Glutamatergic neuron (in vitro differentiated cells): ENCODE results near the gene DGKI. TPM values are rescaled to one million over a fixed set of nuclear protein-coding genes. Genes with fewer than 3 reads are reported as not detected.

ENCODE experiments used
- DNase-seq: peaks from one replicate; pipeline ENCODE4 v3.0.0; 2022
- H3K27ac Mint-ChIP-seq: one replicate; pipeline ENCODE4 v1.8.0; 2020; ENCODE audit warnings: mild to moderate bottlenecking, mixed read lengths, inconsistent platforms; ENCODE audit not compliant: unreplicated experiment
- H3K27me3 Mint-ChIP-seq: one replicate; pipeline ENCODE4 v1.8.0; 2020; ENCODE audit warnings: mild to moderate bottlenecking, moderate library complexity, mixed read lengths, inconsistent platforms; ENCODE audit not compliant: unreplicated experiment
- H3K36me3 Mint-ChIP-seq: one replicate; pipeline ENCODE4 v1.8.0; 2020; ENCODE audit warnings: mild to moderate bottlenecking, mixed read lengths, inconsistent platforms; ENCODE audit not compliant: unreplicated experiment
- H3K4me1 Mint-ChIP-seq: one replicate; pipeline ENCODE4 v1.8.0; 2020; ENCODE audit warnings: mild to moderate bottlenecking, low read depth, mixed read lengths, inconsistent platforms; ENCODE audit not compliant: unreplicated experiment
- H3K4me3 Mint-ChIP-seq: one replicate; pipeline ENCODE4 v1.8.0; 2020; ENCODE audit warnings: mild to moderate bottlenecking, mixed read lengths, inconsistent platforms; ENCODE audit not compliant: unreplicated experiment
- H3K9me3 Mint-ChIP-seq: one replicate; pipeline ENCODE4 v1.8.0; 2020; ENCODE audit warnings: mild to moderate bottlenecking, moderate library complexity, mixed read lengths, inconsistent platforms; ENCODE audit not compliant: unreplicated experiment
- CTCF ChIP-seq: fragments of 200-600 bp; sonication (generic); IDR thresholded peaks from one replicate; pipeline ENCODE4 v1.5.0; 2021; ENCODE audit not compliant: partially characterized antibody, unreplicated experiment
- total RNA-seq: library from RNA; stranded (reverse); fragmentation: NEBNext Ultra II Directional; extraction: Animal tissue kit (Norgen Biotek cat#: 25700); gene quantifications from one replicate; pipeline ENCODE4 v1.2.1, GENCODE V29; 2021; ENCODE audit not compliant: unreplicated experiment

DGKI gene
- total RNA-seq, 1 donor from 2014 or later = 19.4 TPM

- Mint-ChIP-seq H3K36me3 (no peaks in the 10 kb centered on the region), H3K27ac (no peak overlapping the region), H3K4me1 (no peaks in the 10 kb centered on the region), H3K27me3 (no peaks in the 10 kb centered on the region), H3K4me3 (no peak overlapping the region), H3K9me3 (no peaks in the 10 kb centered on the region)
- TF ChIP-seq CTCF = no peak
- DNase-seq = no peak
These were observed 266.7 kb downstream of the DGKI start for GRCh38 chr7:137579913-137580640.

GRCh38 chr7:137578541-137578940 is 268.2 kb downstream of the DGKI start:
- H3K27me3 Mint-ChIP-seq = no peaks in the 10 kb centered on the region
- TF ChIP-seq CTCF = no peak
- H3K27ac Mint-ChIP-seq = no peak overlapping the region
- H3K36me3 Mint-ChIP-seq = no peaks in the 10 kb centered on the region
- no peak overlapping the region for H3K4me3 Mint-ChIP-seq
- H3K9me3 Mint-ChIP-seq = no peaks in the 10 kb centered on the region
- DNase-seq = no peak
- H3K4me1 Mint-ChIP-seq = no peaks in the 10 kb centered on the region

- DNase-seq = no peak
- Mint-ChIP-seq H3K27me3 (no peaks in the 10 kb centered on the region), H3K4me1 (no peaks in the 10 kb centered on the region), H3K9me3 (no peaks in the 10 kb centered on the region), H3K27ac (no peak overlapping the region), H3K4me3 (no peak overlapping the region), H3K36me3 (no peaks in the 10 kb centered on the region)
- TF ChIP-seq CTCF = no peak
These were observed 269.6 kb downstream of the DGKI start for GRCh38 chr7:137577184-137577583.

GRCh38 chr7:137576481-137576880 is 270.3 kb downstream of the DGKI start:
- Mint-ChIP-seq H3K36me3 (no peaks in the 10 kb centered on the region), H3K4me3 (no peak overlapping the region), H3K9me3 (no peaks in the 10 kb centered on the region), H3K27ac (no peak overlapping the region), H3K27me3 (peaks cover 2% of the 10 kb centered on the region), H3K4me1 (no peaks in the 10 kb centered on the region)
- TF ChIP-seq CTCF = no peak
- DNase-seq = no peak

- no peak for DNase-seq
- no peak overlapping the region for H3K27ac Mint-ChIP-seq
- no peak overlapping the region for H3K4me3 Mint-ChIP-seq
- TF ChIP-seq CTCF = no peak
- no peaks in the 10 kb centered on the region for H3K36me3 Mint-ChIP-seq
- peaks cover 2% of the 10 kb centered on the region for H3K27me3 Mint-ChIP-seq
- H3K4me1 Mint-ChIP-seq = no peaks in the 10 kb centered on the region
- no peaks in the 10 kb centered on the region for H3K9me3 Mint-ChIP-seq
These were observed 272.0 kb downstream of the DGKI start for GRCh38 chr7:137574812-137575211.
